ENCODE measurements around the gene TXNL4A.

The TXNL4A gene

DNA sequence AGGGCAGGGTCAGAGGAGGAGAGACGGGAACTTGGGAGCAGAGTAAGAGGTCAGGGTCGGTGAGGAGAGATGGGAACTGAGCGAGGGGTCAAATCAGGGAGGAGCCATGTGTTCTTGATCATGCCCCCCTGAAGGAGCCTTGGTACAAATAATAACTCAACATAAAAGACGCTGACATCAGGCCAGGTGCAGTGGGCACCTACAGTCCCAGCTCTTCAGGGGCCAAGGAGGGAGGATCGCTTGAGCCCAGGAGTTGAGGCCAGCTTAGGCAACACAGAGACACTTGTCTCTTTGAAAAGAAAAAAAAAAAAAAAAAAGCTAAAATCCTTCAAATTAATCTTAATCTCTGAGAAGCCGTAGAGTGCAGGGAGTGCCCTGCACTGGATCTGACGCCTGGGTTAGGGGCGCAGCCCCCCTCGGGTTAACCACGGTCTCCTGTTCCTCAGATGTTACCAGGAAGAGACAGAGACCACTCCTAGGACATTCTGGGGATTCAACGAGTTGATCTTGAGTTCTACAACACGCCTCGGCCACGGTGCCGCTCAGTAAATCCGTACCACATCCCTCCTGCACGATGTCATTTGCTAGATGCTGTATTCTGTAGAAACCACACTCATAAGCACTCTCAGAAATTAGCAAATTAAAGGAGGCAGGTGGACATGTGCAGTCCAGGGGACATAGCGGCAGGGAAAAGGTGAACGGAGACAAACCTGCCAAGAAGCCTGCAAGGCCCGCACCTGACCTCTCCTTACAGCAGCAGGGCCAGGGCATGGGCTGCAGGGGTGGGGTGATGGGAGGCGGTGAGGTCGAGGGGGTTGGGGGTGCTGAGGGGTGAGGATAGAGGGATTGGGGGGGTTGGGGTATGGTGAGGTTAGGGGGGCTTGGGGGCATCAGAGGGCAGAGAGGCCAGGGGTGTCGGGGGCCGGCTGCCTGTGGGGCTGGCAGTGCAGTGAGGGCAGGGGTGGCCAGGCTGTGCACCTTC, 66.1 kb downstream of the TXNL4A start:
- no peak for DNase-seq (ENCODE audit: low read depth)

More for the DNA sequence above, 66.1 kb downstream of the TXNL4A start:
- H3K4me3 ChIP-seq (ENCODE audit: low read depth, low read length): no peak overlapping the region
- no peak for TF ChIP-seq CTCF (conservative IDR thresholded peaks at IDR 0.05; ENCODE audit: low read depth, low read length)

Measured in choroid plexus epithelial cell (primary cell).